ENCODE data around the gene RNF220.

GRCh38 chr1:44361478-44361877, 43.6 kb upstream of the RNF220 start:
- TF ChIP-seq EZH2 (IDR thresholded peaks at IDR 0.05; ENCODE audit: insufficient read depth, poor library complexity, severe bottlenecking) (no peak), EZH2phosphoT487 (IDR thresholded peaks at IDR 0.05; ENCODE audit: insufficient read depth, low read depth) (no peak)
